Measurements from ENCODE around the gene RASL12.
"Not testable (repeated sequence)": the region's sequence is repeated elsewhere in the genome, so short reads cannot be mapped to it uniquely, and the experiment has no call there.

RASL12 gene

DNA sequence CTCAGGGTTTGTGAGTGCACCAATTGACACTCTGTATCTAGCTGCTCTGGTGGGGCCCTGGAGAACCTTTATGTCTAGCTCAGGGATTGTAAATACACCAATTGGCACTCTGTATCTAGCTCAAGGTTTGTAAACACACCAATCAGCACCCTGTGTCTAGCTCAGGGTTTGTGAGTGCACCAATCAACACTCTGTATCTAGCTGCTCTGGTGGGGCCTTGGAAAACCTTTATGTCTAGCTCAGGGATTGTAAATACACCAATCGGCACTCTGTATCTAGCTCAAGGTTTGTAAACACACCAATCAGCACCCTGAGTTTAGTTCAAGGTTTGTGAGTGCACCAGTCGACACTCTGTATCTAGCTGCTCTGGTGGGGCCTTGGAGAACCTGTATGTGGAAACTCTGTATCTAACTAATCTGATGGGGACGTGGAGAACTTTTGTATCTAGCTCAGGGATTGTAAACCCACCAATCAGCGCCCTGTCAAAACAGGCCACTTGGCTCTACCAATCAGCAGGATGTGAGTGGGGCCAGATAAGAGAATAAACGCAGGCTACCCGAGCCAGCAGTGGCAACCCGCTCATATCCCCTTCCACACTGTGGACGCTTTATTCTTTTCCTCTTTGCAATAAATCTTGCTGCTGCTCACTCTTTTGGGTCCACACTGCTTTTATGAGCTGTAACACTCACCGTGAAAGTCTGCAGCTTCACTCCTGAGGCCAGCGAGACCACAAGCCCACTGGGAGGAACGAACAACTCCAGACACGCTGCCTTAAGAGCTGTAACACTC is 8.0 kb upstream of the RASL12 start:
- not testable (repeated sequence) for H3K4me3 ChIP-seq (ENCODE audit: low read depth, low read length)

- not testable (repeated sequence) for H3K4me3 ChIP-seq (ENCODE audit: low read depth, low read length)
Observed at GRCh38 chr15:65074946-65075345, 7.2 kb upstream of the RASL12 start.

DNA sequence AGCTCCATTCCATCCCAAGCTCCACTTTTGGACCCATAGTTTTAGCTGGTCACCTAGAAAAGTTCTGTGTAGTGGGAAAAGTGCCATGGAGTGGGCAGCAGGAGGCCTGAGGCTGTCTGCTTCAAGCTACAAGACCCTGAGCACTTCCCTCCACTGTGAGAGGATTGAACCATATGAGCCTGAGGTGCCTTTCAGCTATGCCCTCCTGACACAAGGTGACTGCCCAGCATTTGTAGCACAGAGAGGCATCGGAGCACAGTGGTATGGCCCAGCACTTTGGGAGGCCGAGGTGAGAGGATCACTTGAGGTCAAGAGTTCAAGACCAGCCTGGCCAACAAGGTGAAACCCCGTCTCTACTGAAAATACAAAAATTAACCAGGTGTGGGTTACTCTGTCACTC is 4.8 kb upstream of the RASL12 start:
- H3K4me3 ChIP-seq (ENCODE audit: low read depth, low read length): no peak overlapping the region

GRCh38 chr15:65072027-65072426 is 4.2 kb upstream of the RASL12 start:
- H3K4me3 ChIP-seq (ENCODE audit: low read depth, low read length): no peak overlapping the region

- no peak overlapping the region for H3K4me3 ChIP-seq (ENCODE audit: low read depth, low read length)
Observed at GRCh38 chr15:65071381-65071811, 3.6 kb upstream of the RASL12 start.

GRCh38 chr15:65069779-65070546 is 2.2 kb upstream of the RASL12 start:
- no peak overlapping the region for H3K4me3 ChIP-seq (ENCODE audit: low read depth, low read length)

DNA sequence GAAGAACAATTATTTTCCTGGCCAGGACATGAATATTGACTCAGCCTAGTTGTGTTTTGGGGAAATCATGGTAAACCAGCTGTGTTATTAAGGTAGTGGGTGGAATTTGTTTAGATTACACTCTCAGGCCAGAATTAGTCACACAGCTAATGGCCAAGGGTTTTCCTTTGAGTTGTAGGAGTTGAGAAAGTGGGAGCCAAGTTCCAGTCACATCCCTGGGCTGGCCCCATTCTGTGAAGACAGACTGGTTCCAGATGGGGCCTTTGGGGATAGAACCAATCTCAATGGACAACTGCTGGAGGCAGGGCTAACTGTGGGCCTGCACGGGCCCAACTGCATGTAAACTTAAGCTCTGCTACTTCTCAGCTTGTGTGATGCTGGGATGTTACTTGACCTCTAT is 1.4 kb upstream of the RASL12 start:
- no peak overlapping the region for H3K4me3 ChIP-seq (ENCODE audit: low read depth, low read length)

GRCh38 chr15:65068403-65068788 is 605 bp upstream of the RASL12 start:
- H3K4me3 ChIP-seq (ENCODE audit: low read depth, low read length): no peak overlapping the region

DNA sequence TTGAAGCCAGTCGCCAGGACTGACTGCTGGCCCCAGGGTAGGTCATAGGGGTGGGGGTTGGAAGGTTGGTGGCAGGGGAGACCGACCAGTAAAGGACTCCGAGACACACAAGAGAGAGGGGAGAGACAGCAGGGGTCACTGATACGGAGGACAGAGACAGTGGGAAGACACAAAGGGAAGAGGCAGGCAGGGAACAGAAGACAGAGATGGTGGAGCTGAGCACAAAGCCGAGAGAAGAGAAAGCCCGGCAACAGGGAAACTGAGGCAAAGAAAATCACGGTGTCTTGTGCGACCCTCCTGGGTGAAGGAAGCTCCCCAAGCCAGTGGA is 510 bp downstream of the RASL12 start:
- peak overlapping the region; percentile 46 for H3K4me3 ChIP-seq (ENCODE audit: low read depth, low read length)

- H3K4me3 ChIP-seq (ENCODE audit: low read depth, low read length): peak overlapping the region; percentile 46
Observed at GRCh38 chr15:65066635-65067316, 1.0 kb downstream of the RASL12 start.

DNA sequence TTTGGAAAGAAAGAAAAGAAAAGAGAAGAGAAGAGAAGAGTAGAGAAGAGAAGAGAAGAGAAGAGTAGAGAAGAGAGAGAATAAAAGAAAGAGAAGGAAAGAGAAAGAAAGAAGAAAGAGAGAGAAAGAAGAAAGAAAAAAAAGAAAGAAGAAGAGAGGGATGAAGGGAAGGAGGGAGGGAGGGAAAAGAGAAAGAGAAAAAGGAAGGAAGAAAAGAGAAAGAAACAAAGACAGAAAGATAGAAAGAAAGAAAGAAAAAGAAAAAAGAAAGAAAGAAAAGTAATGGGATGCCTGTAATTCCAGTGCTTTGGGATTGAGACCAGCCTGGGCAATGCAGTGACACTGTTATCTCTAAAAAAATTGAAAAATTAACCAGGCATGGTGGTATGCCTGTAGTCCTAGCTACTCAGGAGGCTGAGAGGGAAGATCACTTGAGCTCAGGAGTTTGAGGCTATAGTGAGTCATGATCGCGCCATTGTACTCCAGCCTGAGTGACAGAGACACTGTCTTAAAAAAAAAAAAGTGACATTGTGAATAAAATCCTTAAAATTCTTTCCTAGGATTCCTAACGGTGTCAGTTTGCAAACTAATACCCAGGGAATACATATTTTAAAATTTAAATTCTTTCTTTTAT is 1.7 kb downstream of the RASL12 start:
- no peak overlapping the region for H3K4me3 ChIP-seq (ENCODE audit: low read depth, low read length)

GRCh38 chr15:65062726-65063125 is 5.1 kb downstream of the RASL12 start:
- no peak overlapping the region for H3K4me3 ChIP-seq (ENCODE audit: low read depth, low read length)

- H3K4me3 ChIP-seq (ENCODE audit: low read depth, low read length): no peak overlapping the region
Observed at GRCh38 chr15:65062061-65062460, 5.7 kb downstream of the RASL12 start.

DNA sequence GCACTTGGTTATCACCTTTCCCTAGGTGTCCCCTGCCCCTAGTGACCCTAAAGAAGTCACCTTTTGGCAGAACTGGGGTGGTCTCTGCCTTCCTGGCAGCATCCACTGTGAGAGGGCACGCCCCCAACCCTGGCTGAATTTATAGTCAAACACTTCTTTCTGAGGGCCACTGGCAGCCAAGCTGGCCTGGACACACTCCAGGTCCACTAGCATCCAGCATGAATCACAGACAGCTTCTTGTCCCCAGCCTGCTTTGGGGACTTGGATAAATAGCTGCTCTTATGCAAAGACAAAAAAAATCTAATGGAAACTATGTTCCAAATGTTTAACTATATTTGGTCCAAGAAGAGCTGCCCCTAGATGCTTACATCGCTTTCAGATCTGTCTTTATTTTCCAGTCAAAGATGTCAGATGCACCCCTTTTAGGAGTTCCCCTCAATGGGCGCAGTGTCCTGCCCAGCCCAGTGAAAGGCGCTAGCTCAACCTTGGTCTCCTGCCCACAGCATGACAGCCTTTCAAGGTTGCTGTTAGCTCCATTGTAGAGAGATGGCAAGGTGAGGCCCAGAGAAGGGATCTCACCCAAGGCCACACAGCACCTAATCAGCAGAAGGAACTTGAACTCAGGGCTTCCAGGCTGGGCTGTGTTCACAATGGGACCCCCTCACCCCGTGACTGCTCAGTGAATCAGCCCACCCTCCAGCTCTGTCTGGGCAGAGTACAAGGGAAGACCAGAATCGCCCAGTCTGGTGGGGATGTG is 7.0 kb downstream of the RASL12 start:
- no peak overlapping the region for H3K4me3 ChIP-seq (ENCODE audit: low read depth, low read length)

- no peak overlapping the region for H3K4me3 ChIP-seq (ENCODE audit: low read depth, low read length)
Observed at GRCh38 chr15:65059931-65060596, 7.7 kb downstream of the RASL12 start.

DNA sequence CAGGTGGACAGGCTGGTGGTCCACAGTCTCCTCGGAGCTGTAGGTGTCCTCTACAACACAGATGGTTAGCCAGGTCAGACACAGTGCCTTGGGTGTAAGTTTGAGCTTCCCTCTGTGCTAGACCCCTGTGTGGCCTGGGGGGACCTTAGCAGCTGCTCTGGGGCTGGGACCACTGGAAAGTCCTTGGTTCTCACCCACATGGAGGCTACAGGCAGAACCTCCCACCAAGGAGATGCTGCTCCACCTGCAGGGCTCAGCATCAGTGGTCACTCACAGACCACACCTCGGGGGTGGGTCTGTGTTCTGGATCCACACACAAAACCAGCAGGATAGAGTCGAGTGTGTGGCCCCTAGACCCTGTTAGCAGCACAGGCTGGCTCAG is 8.4 kb downstream of the RASL12 start:
- no peak overlapping the region for H3K4me3 ChIP-seq (ENCODE audit: low read depth, low read length)

DNA sequence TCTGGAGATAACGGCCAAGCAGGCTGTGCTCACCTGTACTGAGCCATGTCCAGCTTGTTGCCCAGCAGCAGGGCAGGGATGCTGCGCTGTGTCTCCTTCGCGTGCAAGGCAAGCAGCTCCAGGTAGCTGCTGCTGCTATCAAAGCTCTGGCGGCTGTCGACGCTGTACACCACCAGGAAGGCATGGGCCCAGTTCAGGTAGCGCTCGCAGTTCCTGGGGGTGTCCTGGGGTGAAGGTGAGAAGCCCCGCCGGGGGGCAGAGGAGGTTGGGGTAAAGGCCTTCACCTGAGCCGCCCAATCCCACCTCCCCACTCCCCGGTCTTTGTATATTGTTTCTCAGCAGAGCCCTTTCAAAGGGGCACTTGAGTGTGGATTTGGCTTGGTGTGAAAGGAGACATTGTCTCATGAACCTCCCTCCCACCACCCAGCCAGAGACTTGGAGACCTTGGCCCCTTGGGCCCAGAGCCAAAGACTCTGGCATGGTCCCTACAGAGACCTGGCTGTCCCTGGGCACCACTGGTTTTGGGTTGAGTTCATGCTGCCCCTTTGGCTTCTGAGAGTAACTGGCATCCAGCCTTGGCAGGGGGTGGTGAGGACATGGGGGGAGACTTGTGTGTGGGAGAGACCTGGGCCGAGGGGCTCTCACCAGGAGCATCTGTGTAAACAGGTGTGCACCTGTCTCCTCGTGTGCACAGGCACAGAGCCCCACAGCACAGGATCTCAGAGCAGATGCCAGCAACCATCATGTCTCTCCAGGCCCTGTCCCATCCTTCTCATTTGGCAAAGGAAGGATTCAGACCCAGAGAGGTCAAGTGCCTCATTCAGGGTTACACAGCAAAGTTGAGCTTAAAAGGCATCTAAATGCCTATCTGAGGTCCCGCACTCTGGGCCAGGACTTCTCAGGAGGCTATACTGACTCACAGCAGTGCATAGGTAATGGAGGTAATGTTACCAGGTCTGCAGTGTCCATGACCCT is 9.1 kb downstream of the RASL12 start:
- H3K4me3 ChIP-seq (ENCODE audit: low read depth, low read length): no peak overlapping the region

DNA sequence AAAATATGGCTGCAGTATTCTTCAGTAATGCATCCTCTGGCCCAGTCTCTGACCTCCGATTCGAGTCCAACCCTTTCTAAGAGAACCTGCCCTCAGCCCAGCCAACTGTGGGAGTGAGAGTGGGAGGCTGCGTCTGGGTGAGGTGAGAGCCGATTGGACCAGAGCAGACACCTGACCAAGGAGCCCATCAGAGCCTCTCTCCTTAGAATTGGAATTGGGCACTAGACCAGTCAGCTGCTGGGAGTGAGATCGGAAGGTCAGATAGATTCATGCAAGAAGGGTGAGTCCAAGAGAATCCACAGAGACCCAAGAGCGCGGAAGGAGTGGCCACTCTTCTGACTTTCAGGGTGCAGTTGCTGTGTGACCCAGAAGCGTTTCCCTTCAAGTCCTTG is 10.2 kb downstream of the RASL12 start:
- no peak overlapping the region for H3K4me3 ChIP-seq (ENCODE audit: low read depth, low read length)

Data from iPS-11a (cell line).